Measurements from ENCODE around the gene LDLRAP1. TPM values are rescaled to one million over a fixed set of nuclear protein-coding genes. Genes with fewer than 3 reads are reported as not detected.

The LDLRAP1 gene
- total RNA-seq, 1 experiment from 2014 or later: 14.5 TPM

DNA sequence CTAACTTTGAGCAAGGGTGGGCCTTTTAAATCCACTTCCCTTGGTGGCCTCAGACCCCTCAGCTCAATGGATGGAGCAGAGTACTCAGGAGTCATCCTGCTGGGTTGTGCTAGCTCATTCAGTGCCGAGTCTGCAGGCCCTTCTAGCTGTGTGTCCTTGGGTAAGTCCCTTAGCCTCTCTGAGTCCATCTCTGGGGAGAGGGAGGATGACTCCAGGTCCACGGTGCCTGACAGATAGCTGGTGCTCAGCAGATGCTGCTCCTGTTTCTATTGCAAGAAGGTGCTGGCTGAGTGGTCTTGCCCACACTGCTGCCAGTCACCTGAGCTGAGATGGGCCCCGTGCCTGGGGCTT, 11.0 kb downstream of the LDLRAP1 start:
- Mint-ChIP-seq H3K27me3 (ENCODE audit: insufficient read depth, unreplicated experiment) (no peaks in the 10 kb centered on the region), H3K36me3 (ENCODE audit: insufficient read depth, unreplicated experiment) (no peaks in the 10 kb centered on the region), H3K4me1 (ENCODE audit: low read depth, unreplicated experiment) (peaks cover 16% of the 10 kb centered on the region), H3K27ac (ENCODE audit: unreplicated experiment) (no peak overlapping the region), H3K9me3 (ENCODE audit: unreplicated experiment) (no peaks in the 10 kb centered on the region), H3K4me3 (ENCODE audit: unreplicated experiment) (no peak overlapping the region)
- Histone ChIP-seq H3K4me1 (0 out of 2 replicates have a peak, but pooled peaks cover 6% of the 10 kb centered on the region), H3K36me3 (ENCODE audit: control insufficient read depth, insufficient read depth, low read length) (no peaks in the 10 kb centered on the region), H3K9me3 (no peaks in the 10 kb centered on the region), H3K27me3 (replicated peaks; ENCODE audit: control insufficient read depth, insufficient read depth, low read length) (no peaks in the 10 kb centered on the region), H3K4me3 (ENCODE audit: low read depth, low read length) (no peak overlapping the region)
- ChIA-PET CTCF (interaction anchor here (1.0 kb wide), 1 partner anchor 13 kb away, joined by 3 read pairs; no protein-coding TSS in a partner anchor), POLR2A (no interaction called here)
- DNase-seq: no peak
- TF ChIP-seq, protein P1, sequence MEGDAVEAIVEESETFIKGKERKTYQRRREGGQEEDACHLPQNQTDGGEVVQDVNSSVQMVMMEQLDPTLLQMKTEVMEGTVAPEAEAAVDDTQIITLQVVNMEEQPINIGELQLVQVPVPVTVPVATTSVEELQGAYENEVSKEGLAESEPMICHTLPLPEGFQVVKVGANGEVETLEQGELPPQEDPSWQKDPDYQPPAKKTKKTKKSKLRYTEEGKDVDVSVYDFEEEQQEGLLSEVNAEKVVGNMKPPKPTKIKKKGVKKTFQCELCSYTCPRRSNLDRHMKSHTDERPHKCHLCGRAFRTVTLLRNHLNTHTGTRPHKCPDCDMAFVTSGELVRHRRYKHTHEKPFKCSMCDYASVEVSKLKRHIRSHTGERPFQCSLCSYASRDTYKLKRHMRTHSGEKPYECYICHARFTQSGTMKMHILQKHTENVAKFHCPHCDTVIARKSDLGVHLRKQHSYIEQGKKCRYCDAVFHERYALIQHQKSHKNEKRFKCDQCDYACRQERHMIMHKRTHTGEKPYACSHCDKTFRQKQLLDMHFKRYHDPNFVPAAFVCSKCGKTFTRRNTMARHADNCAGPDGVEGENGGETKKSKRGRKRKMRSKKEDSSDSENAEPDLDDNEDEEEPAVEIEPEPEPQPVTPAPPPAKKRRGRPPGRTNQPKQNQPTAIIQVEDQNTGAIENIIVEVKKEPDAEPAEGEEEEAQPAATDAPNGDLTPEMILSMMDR (IDR thresholded peaks at IDR 0.05; ENCODE audit: insufficient read depth in 1 of 2, low read depth in 1 of 2, low read length in 1 of 2, severe bottlenecking in 1 of 2, unreplicated experiment in 1 of 2): no peak
- no TSS peak for BruUV-seq (replicated peaks)
- intact Hi-C loops (cut with micrococcal nuclease; ENCODE audit: unreplicated experiment): no loop called here

DNA sequence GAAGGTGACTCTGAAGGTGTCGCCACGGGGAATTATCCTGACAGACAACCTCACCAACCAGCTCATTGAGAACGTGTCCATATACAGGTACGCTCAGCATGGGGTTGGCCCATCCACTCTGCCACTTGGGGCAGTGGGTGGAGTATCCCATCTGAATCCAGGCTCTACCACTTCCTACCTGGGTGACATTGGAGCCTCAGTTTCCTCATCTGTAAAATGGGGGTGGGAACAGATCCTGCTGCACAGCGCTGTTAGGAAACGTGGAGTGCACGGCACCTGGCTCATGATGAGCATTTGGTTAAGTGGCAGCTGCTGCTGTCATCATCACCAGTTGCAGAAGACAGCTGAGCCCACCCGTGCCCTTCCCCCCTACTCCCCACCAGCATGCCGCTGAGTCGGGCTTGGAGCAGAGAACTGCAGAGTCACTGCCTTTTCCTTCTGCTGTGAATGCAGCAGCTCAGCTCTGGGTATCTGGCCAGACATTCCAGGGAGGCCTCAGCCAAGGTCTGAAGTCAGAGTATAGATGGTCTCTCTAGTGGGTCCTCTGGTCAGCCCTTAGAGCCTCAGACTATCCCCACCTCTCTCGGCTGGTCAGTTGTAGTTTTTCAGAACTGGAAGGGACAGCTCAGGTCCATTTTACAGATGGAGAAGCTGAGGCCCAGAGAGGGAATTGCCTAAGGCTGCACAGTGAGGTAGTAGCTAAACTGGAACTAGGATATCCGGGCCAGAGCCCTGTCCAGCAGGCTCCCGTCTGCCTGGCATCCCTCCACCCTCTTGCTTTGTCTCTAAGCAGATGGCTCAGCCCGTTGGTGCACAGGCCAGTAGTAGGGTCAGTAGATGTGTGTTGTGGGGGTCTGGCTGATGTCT, 11.7 kb downstream of the LDLRAP1 start:
- intact Hi-C loops (cut with micrococcal nuclease; ENCODE audit: unreplicated experiment): no loop called here
- no peaks in the 10 kb centered on the region for H3K27me3 ChIP-seq (replicated peaks; ENCODE audit: control insufficient read depth, insufficient read depth, low read length)
- Mint-ChIP-seq H3K4me1 (ENCODE audit: low read depth, unreplicated experiment) (peaks cover 10% of the 10 kb centered on the region), H3K4me3 (ENCODE audit: unreplicated experiment) (no peak overlapping the region), H3K27ac (ENCODE audit: unreplicated experiment) (no peak overlapping the region), H3K27me3 (ENCODE audit: insufficient read depth, unreplicated experiment) (no peaks in the 10 kb centered on the region), H3K36me3 (ENCODE audit: insufficient read depth, unreplicated experiment) (no peaks in the 10 kb centered on the region), H3K9me3 (ENCODE audit: unreplicated experiment) (no peaks in the 10 kb centered on the region)
- ChIA-PET CTCF (interaction anchor here (1.0 kb wide), 1 partner anchor 13 kb away, joined by 3 read pairs; no protein-coding TSS in a partner anchor), POLR2A (no interaction called here)
- H3K9me3 ChIP-seq: no peaks in the 10 kb centered on the region
- no peak for DNase-seq
- no TSS peak for BruUV-seq (replicated peaks)
- H3K4me3 ChIP-seq (ENCODE audit: low read depth, low read length): no peak overlapping the region
- TF ChIP-seq, protein P1 (IDR thresholded peaks at IDR 0.05; ENCODE audit: insufficient read depth in 1 of 2, low read depth in 1 of 2, low read length in 1 of 2, severe bottlenecking in 1 of 2, unreplicated experiment in 1 of 2): no peak
- H3K4me1 ChIP-seq: 0 out of 2 replicates have a peak, but pooled peaks cover under 1% of the 10 kb centered on the region
- H3K36me3 ChIP-seq (ENCODE audit: control insufficient read depth, insufficient read depth, low read length): no peaks in the 10 kb centered on the region

DNA sequence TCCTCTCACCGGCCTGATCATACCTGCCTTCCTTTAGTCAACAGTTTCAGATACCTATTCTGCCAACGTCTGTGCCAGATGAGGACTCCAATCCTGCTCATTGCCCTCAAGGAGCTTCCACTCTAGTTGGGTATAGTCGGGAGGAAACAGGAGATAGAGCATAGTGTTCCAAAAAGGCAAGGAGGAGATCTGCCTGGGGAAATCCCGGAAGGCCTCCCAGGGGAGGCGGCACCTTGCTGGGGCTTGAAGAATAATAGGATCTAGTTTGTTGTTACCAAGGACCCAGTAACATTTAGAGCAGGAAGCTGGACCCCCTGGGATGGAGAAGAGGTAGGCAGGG, 12.3 kb downstream of the LDLRAP1 start:
- intact Hi-C loops (cut with micrococcal nuclease; ENCODE audit: unreplicated experiment): no loop called here
- H3K9me3 Mint-ChIP-seq (ENCODE audit: unreplicated experiment): no peaks in the 10 kb centered on the region
- H3K36me3 ChIP-seq (ENCODE audit: control insufficient read depth, insufficient read depth, low read length): no peaks in the 10 kb centered on the region
- DNase-seq: no peak
- H3K9me3 ChIP-seq: no peaks in the 10 kb centered on the region
- no peaks in the 10 kb centered on the region for H3K4me1 ChIP-seq
- H3K27me3 Mint-ChIP-seq (ENCODE audit: insufficient read depth, unreplicated experiment): no peaks in the 10 kb centered on the region
- H3K4me3 Mint-ChIP-seq (ENCODE audit: unreplicated experiment): no peak overlapping the region
- TF ChIP-seq, protein P1 (IDR thresholded peaks at IDR 0.05; ENCODE audit: insufficient read depth in 1 of 2, low read depth in 1 of 2, low read length in 1 of 2, severe bottlenecking in 1 of 2, unreplicated experiment in 1 of 2): no peak
- no peak overlapping the region for H3K27ac Mint-ChIP-seq (ENCODE audit: unreplicated experiment)
- peaks cover 4% of the 10 kb centered on the region for H3K4me1 Mint-ChIP-seq (ENCODE audit: low read depth, unreplicated experiment)
- no peaks in the 10 kb centered on the region for H3K27me3 ChIP-seq (replicated peaks; ENCODE audit: control insufficient read depth, insufficient read depth, low read length)
- POLR2A ChIA-PET: no interaction called here
- H3K4me3 ChIP-seq (ENCODE audit: low read depth, low read length): no peak overlapping the region
- CTCF ChIA-PET: no interaction called here
- no TSS peak for BruUV-seq (replicated peaks)
- H3K36me3 Mint-ChIP-seq (ENCODE audit: insufficient read depth, unreplicated experiment): no peaks in the 10 kb centered on the region

Data from Caco-2 (cell line).